Mammary epithelial cell (primary cell): Measurements from ENCODE around the gene PDIA4.

ENCODE experiments used
- CTCF ChIP-seq, 2 donors: IDR thresholded peaks in 1 of 2; conservative IDR thresholded peaks in 1 of 2; 2 replicates each; pipeline ENCODE4 v1.5.1; 2011 to 2012; ENCODE audit warnings: inconsistent platforms in 2 of 2, low read length in 2 of 2, mild to moderate bottlenecking in 2 of 2, control low read depth in 1 of 2, low read depth in 1 of 2; ENCODE audit not compliant: insufficient read depth in 1 of 2; ENCODE audit errors: extremely low read depth in 1 of 2
- EZH2 ChIP-seq: IDR thresholded peaks from 2 replicates; pipeline ENCODE4 v1.6.1; 2012; ENCODE audit warnings: low read length, inconsistent platforms, borderline replicate concordance

GRCh38 chr7:149046416-149046815, 18.1 kb upstream of the PDIA4 start:
- no peak for TF ChIP-seq CTCF (conservative IDR thresholded peaks at IDR 0.05 in 1 of 2, IDR thresholded peaks at IDR 0.05 in 1 of 2; ENCODE audit: extremely low read depth in 1 of 2, insufficient read depth in 1 of 2, low read depth in 1 of 2, low read length in 2 of 2)
- TF ChIP-seq EZH2: no peak
